HepG2 (cell line): ENCODE results near the gene AFG1L. TPM values are rescaled to one million over a fixed set of nuclear protein-coding genes. Genes with fewer than 3 reads are reported as not detected.

Experiments used
- ARID5B ChIP-seq: IDR thresholded peaks from 2 replicates; pipeline ENCODE4 v1.4.0; 2020; ENCODE audit warnings: mild to moderate bottlenecking, missing genetic modification reagents
- GTF3A ChIP-seq: sonication (generic); formaldehyde crosslinking; conservative IDR thresholded peaks from 2 replicates; pipeline ENCODE4 v1.4.0; 2020; ENCODE audit warnings: mild to moderate bottlenecking, missing genetic modification reagents
- HMGXB4 ChIP-seq, 2 experiments: sonication (generic) in 1 of 2; formaldehyde crosslinking in 1 of 2; IDR thresholded peaks; 2 replicates each; pipeline versions ENCODE4 v1.4.0 to v1.6.1; 2018 to 2020; ENCODE audit warnings: missing genetic modification reagents in 2 of 2, borderline replicate concordance in 1 of 2, low read depth in 1 of 2, mild to moderate bottlenecking in 1 of 2, missing biosample characterization in 1 of 2
- IRF1 ChIP-seq: sonication (generic); formaldehyde crosslinking; IDR thresholded peaks from 2 replicates; pipeline ENCODE4 v1.4.0; 2020; ENCODE audit warnings: low read depth, mild to moderate bottlenecking, missing genetic modification reagents
- PBX3 ChIP-seq: sonication (generic); formaldehyde crosslinking; IDR thresholded peaks from 2 replicates; pipeline ENCODE4 v1.8.1; 2023; ENCODE audit warnings: missing genetic modification reagents, inconsistent platforms, borderline replicate concordance
- RBAK ChIP-seq: sonication (generic); formaldehyde crosslinking; IDR thresholded peaks from 2 replicates; pipeline ENCODE4 v1.5.1; 2020; ENCODE audit warnings: mild to moderate bottlenecking, missing genetic modification reagents
- SYNCRIP ChIP-seq: fragments of 200-400 bp; formaldehyde crosslinking; IDR thresholded peaks from 2 replicates; pipeline ENCODE4 v1.6.1; 2018; ENCODE audit warnings: mild to moderate bottlenecking, low read depth, low read length; ENCODE audit not compliant: insufficient read depth
- ZBTB10 ChIP-seq: sonication (generic); formaldehyde crosslinking; IDR thresholded peaks from 2 replicates; pipeline ENCODE4 v1.4.0; 2020; ENCODE audit warnings: missing genetic modification reagents, borderline replicate concordance
- ZBTB26 ChIP-seq: IDR thresholded peaks from 2 replicates; pipeline ENCODE4 v1.6.1; 2016; ENCODE audit warnings: missing compliant biosample characterization, missing genetic modification reagents, borderline replicate concordance
- ZNF333 ChIP-seq: sonication (generic); formaldehyde crosslinking; IDR thresholded peaks from 2 replicates; pipeline ENCODE4 v1.4.0; 2020; ENCODE audit warnings: mild to moderate bottlenecking, missing genetic modification reagents, borderline replicate concordance
- ZNF552 ChIP-seq: sonication (generic); formaldehyde crosslinking; IDR thresholded peaks from 2 replicates; pipeline ENCODE4 v1.9.0; 2022; ENCODE audit warnings: missing genetic modification reagents, mild to moderate bottlenecking, borderline replicate concordance
- ZNF589 ChIP-seq: sonication (generic); formaldehyde crosslinking; conservative IDR thresholded peaks from 2 replicates; pipeline ENCODE4 v1.8.0; 2022; ENCODE audit warnings: mild to moderate bottlenecking, moderate library complexity, missing genetic modification reagents
- ZNF816 ChIP-seq: sonication (generic); formaldehyde crosslinking; IDR thresholded peaks from 2 replicates; pipeline ENCODE4 v1.8.0; 2022; ENCODE audit warnings: missing genetic modification reagents, mild to moderate bottlenecking, borderline replicate concordance
- polyA plus RNA-seq, 8 experiments: library from polyadenylated mRNA; depleted of rRNA in 3 of 8; stranded (reverse) in 7 of 8; unstranded in 1 of 8; fragments of >200 nt; fragmentation: Illumina TruSeq in 4 of 8; extraction: Trizol in 4 of 8; gene quantifications; 2 replicates each; pipeline versions ENCODE4 v1.2.1 to v1.2.3, GENCODE V29; 2011 to 2016; ENCODE audit warnings: low read depth in 4 of 8, missing spikeins in 1 of 8, mixed read lengths in 1 of 8; ENCODE audit not compliant: insufficient read depth in 1 of 8
- total RNA-seq, 5 experiments: library from RNA; depleted of rRNA; stranded (reverse); fragments of >200 nt; fragmentation: Illumina TruSeq; extraction: Trizol; gene quantifications; 2 replicates each; pipeline ENCODE4 v1.2.3, GENCODE V29; 2016; ENCODE audit warnings: low read depth in 1 of 5

The AFG1L gene
- total and polyA plus RNA-seq, 2 of the 13 experiments (the other 11 are each of a cell fraction or from before 2014, with no cell fraction given): 3.1 to 14.0 TPM

GRCh38 chr6:108559097-108559883 lies 264.4 kb downstream of the AFG1L start (continued):
- TF ChIP-seq IRF1 (no peak), ZNF589 (CRISPR knock-in tag) (no peak), HMGXB4 (CRISPR knock-in tag; IDR thresholded peaks at IDR 0.05; ENCODE audit: borderline replicate concordance in 1 of 2, low read depth in 1 of 2) (peak in 1 of 2 experiments; percentile 59; a peak in 2 of 4 replicates), SYNCRIP (no peak), GTF3A (no peak), ARID5B (CRISPR knock-in tag) (peak; percentile 9; the same call in 1 of the 2 replicates), PBX3 (CRISPR knock-in tag) (no peak), ZNF816 (CRISPR knock-in tag) (no peak), ZNF552 (CRISPR knock-in tag) (no peak), RBAK (no peak), ZBTB10 (CRISPR knock-in tag) (no peak), ZBTB26 (CRISPR knock-in tag) (no peak), ZNF333 (no peak)
